ENCODE results near the gene MFSD8.
"Not testable (repeated sequence)": the region's sequence is repeated elsewhere in the genome, so short reads cannot be mapped to it uniquely, and the experiment has no call there.

MFSD8 gene

GRCh38 chr4:127931836-127932235 is 33.1 kb downstream of the MFSD8 start:
- not testable (repeated sequence) for DNase-seq

GRCh38 chr4:127930175-127930574 is 34.8 kb downstream of the MFSD8 start:
- no peak for DNase-seq

GRCh38 chr4:127925720-127926119 is 39.3 kb downstream of the MFSD8 start:
- DNase-seq, result not testable (repeated sequence)

- DNase-seq, result no peak
These were observed 42.7 kb downstream of the MFSD8 start for GRCh38 chr4:127922226-127922625.

- DNase-seq, result no peak
These were observed 44.5 kb downstream of the MFSD8 start for GRCh38 chr4:127920521-127920920.

- no peak for DNase-seq
These were observed 47.8 kb downstream of the MFSD8 start for GRCh38 chr4:127917151-127917550.

GRCh38 chr4:127916512-127916911 is 48.5 kb downstream of the MFSD8 start:
- no peak for DNase-seq

GRCh38 chr4:127905029-127905428 is 59.9 kb downstream of the MFSD8 start:
- no peak for DNase-seq

- not testable (repeated sequence) for DNase-seq
These were observed 65.3 kb downstream of the MFSD8 start for GRCh38 chr4:127899682-127900081.

GRCh38 chr4:127896528-127896927 is 68.4 kb downstream of the MFSD8 start:
- no peak for DNase-seq

GRCh38 chr4:127896069-127896468 is 68.9 kb downstream of the MFSD8 start:
- DNase-seq, result no peak

- DNase-seq, result no peak
These were observed 75.1 kb downstream of the MFSD8 start for GRCh38 chr4:127889903-127890302.

GRCh38 chr4:127888559-127888958 is 76.4 kb downstream of the MFSD8 start:
- no peak for DNase-seq

GRCh38 chr4:127881563-127881864 is 83.5 kb downstream of the MFSD8 start:
- DNase-seq, result no peak

GRCh38 chr4:127880763-127881562 is 84.0 kb downstream of the MFSD8 start, which contains the start of gene PLK4:
TSS of gene PLK4 (plus strand) at chr4:127880893. CDS start at chr4:127881135, 242 bp downstream.
- peak; percentile 80 to 84 for DNase-seq

- DNase-seq, result no peak
These were observed 89.2 kb downstream of the MFSD8 start for GRCh38 chr4:127875791-127876190.

GRCh38 chr4:127870688-127871087 is 94.3 kb downstream of the MFSD8 start:
- DNase-seq, result no peak

GRCh38 chr4:127870281-127870680 is 94.7 kb downstream of the MFSD8 start:
- DNase-seq, result no peak

GRCh38 chr4:127868196-127868595 is 96.8 kb downstream of the MFSD8 start:
- DNase-seq, result no peak

Data from NCI-H187 (cell line).